Gastroesophageal sphincter (tissue), 4 donors: Measurements from ENCODE around the gene CMA1. TPM values are rescaled to one million over a fixed set of nuclear protein-coding genes. Genes with fewer than 3 reads are reported as not detected.
"Not testable (repeated sequence)": the region's sequence is repeated elsewhere in the genome, so short reads cannot be mapped to it uniquely, and the experiment has no call there.

ENCODE experiments used
- ATAC-seq: fragments of 150-250 bp; one replicate; pipeline ENCODE4 v1.9.1; 2016; ENCODE audit warnings: mild to moderate bottlenecking, moderate library complexity
- H3K27ac ChIP-seq, 4 donors: fragments of 200-600 bp; sonication (generic) in 3 of 4; 1 replicate in 3 of 4; 2 replicates in 1 of 4; pipeline ENCODE4 v1.5.1; 2016 to 2019
- H3K27me3 ChIP-seq: fragments of 200-600 bp; sonication (generic); one replicate; pipeline ENCODE4 v1.5.1; 2019
- H3K36me3 ChIP-seq, 2 donors: fragments of 200-600 bp; sonication (generic); one replicate each; pipeline ENCODE4 v1.5.1; 2019; ENCODE audit warnings: control low read depth in 1 of 2
- H3K4me1 ChIP-seq, 3 donors: fragments of 200-600 bp; sonication (generic); 1 replicate in 2 of 3; 2 replicates in 1 of 3; pipeline ENCODE4 v1.5.1; 2016 to 2019; ENCODE audit warnings: control low read depth in 2 of 3
- H3K4me3 ChIP-seq, 2 donors: fragments of 200-600 bp; sonication (generic); one replicate each; pipeline ENCODE4 v1.5.1; 2019; ENCODE audit warnings: mild to moderate bottlenecking in 1 of 2, moderate library complexity in 1 of 2
- H3K9me3 ChIP-seq, 3 donors: fragments of 200-600 bp; sonication (generic); one replicate each; pipeline ENCODE4 v1.5.1; 2017 to 2019; ENCODE audit warnings: control low read depth in 2 of 3
- CTCF ChIP-seq, 4 experiments: fragments of 200-600 bp in 2 of 4; fragments of 450-650 bp in 2 of 4; sonication (generic) in 1 of 4; IDR thresholded peaks; one replicate each; pipeline ENCODE4 v1.5.1; 2017 to 2019; ENCODE audit warnings: antibody characterized with exemption in 4 of 4, mild to moderate bottlenecking in 2 of 4, moderate library complexity in 2 of 4
- EP300 ChIP-seq: sonication (generic); formaldehyde crosslinking; IDR thresholded peaks from one replicate; pipeline ENCODE4 v1.6.1; 2017; ENCODE audit warnings: antibody characterized with exemption, mild to moderate bottlenecking
- POLR2A ChIP-seq, 2 donors: fragments of 450-650 bp; IDR thresholded peaks; one replicate each; pipeline ENCODE4 v1.6.1; 2017; ENCODE audit warnings: antibody characterized with exemption in 2 of 2, mild to moderate bottlenecking in 2 of 2, moderate library complexity in 1 of 2
- POLR2AphosphoS5 ChIP-seq: sonication (generic); formaldehyde crosslinking; IDR thresholded peaks from one replicate; pipeline ENCODE4 v1.6.1; 2017; ENCODE audit warnings: antibody characterized with exemption
- WGBS, 2 donors: methylation state at CpG; one replicate each; pipeline ENCODE4 v1.1.5; 2018; ENCODE audit warnings: low coverage in 1 of 2; 5-methylcytosine and 5-hydroxymethylcytosine counted together
- total RNA-seq, 4 donors: library from RNA; depleted of rRNA; stranded (reverse); fragments of >200 nt; gene quantifications; one replicate each; pipeline ENCODE4 v1.1.0, GENCODE V29; 2016

The CMA1 gene
- total RNA-seq, 4 donors from 2014 or later = 0.93 to 9.8 TPM; not detected in 2

- H3K36me3 ChIP-seq = no peaks in the 10 kb centered on the region
- H3K27me3 ChIP-seq = peaks cover 11% of the 10 kb centered on the region
- H3K4me1 ChIP-seq = no peaks in the 10 kb centered on the region
- ATAC-seq = no peak
- no peak for TF ChIP-seq CTCF (IDR thresholded peaks at IDR 0.05)
- TF ChIP-seq EP300 = no peak
- no peak for TF ChIP-seq POLR2AphosphoS5
- no peak for TF ChIP-seq POLR2A (IDR thresholded peaks at IDR 0.05)
- no peaks in the 10 kb centered on the region for H3K9me3 ChIP-seq
- H3K27ac ChIP-seq = no peak overlapping the region
- 75 to 94% methylated on average over 5 of the region's 6 CpGs for WGBS, 2 donors
- no peak overlapping the region for H3K4me3 ChIP-seq
These were observed 1.6 kb downstream of the CMA1 start for GRCh38 chr14:24506443-24506842.

- no peaks in the 10 kb centered on the region for H3K9me3 ChIP-seq
- 76 to 90% methylated on average over 5 of the region's 5 CpGs for WGBS, 2 donors
- H3K27ac ChIP-seq = no peak overlapping the region
- no peaks in the 10 kb centered on the region for H3K36me3 ChIP-seq
- no peaks in the 10 kb centered on the region for H3K4me1 ChIP-seq
- ATAC-seq = no peak
- peaks cover 10% of the 10 kb centered on the region for H3K27me3 ChIP-seq
- TF ChIP-seq CTCF (IDR thresholded peaks at IDR 0.05) = no peak
- no peak for TF ChIP-seq EP300
- no peak for TF ChIP-seq POLR2AphosphoS5
- TF ChIP-seq POLR2A (IDR thresholded peaks at IDR 0.05) = no peak
- H3K4me3 ChIP-seq = no peak overlapping the region
These were observed 3.6 kb downstream of the CMA1 start for GRCh38 chr14:24504425-24504950.

- not testable (repeated sequence) for ATAC-seq, H3K36me3 ChIP-seq, H3K4me3 ChIP-seq, H3K27ac ChIP-seq, H3K27me3 ChIP-seq, H3K4me1 ChIP-seq
- peaks cover 0 to 16% (median 0%) of the 10 kb centered on the region in 3 donors for H3K9me3 ChIP-seq
- 57 to 60% methylated on average over 1 to 6 of the region's 19 CpGs for WGBS, 2 donors
These were observed 16.3 kb downstream of the CMA1 start for GRCh38 chr14:24491586-24492408.

- no peak for ATAC-seq
- H3K36me3 ChIP-seq = no peaks in the 10 kb centered on the region
- no peaks in the 10 kb centered on the region for H3K9me3 ChIP-seq
- peaks cover 9% of the 10 kb centered on the region for H3K27me3 ChIP-seq
- H3K4me1 ChIP-seq = no peaks in the 10 kb centered on the region
- WGBS, 2 donors = 50 to 80% methylated on average over 1 to 2 of the region's 4 CpGs
- no peak overlapping the region for H3K4me3 ChIP-seq
- H3K27ac ChIP-seq = no peak overlapping the region
- TF ChIP-seq CTCF (IDR thresholded peaks at IDR 0.05) = no peak
- no peak for TF ChIP-seq EP300
- TF ChIP-seq POLR2AphosphoS5 = no peak
- TF ChIP-seq POLR2A (IDR thresholded peaks at IDR 0.05) = no peak
These were observed 24.3 kb downstream of the CMA1 start for GRCh38 chr14:24483604-24484252.

GRCh38 chr14:24482699-24483303 is 25.3 kb downstream of the CMA1 start:
- H3K36me3 ChIP-seq, H3K9me3 ChIP-seq, H3K27ac ChIP-seq, H3K27me3 ChIP-seq, ATAC-seq, H3K4me1 ChIP-seq, H3K4me3 ChIP-seq: not testable (repeated sequence)
- WGBS, 2 donors = 51 to 83% methylated on average over 1 to 2 of the region's 2 CpGs
